Gastrocnemius medialis (tissue), 4 donors: ENCODE measurements around the gene KIR2DL4.
"Not testable (repeated sequence)": the region's sequence is repeated elsewhere in the genome, so short reads cannot be mapped to it uniquely, and the experiment has no call there.

ENCODE experiments used
- POLR2A ChIP-seq, 2 donors: fragments of 450-650 bp; IDR thresholded peaks; one replicate each; pipeline ENCODE4 v1.6.1; 2017; ENCODE audit warnings: antibody characterized with exemption in 2 of 2, mild to moderate bottlenecking in 2 of 2, moderate library complexity in 2 of 2
- TF ChIP-seq, protein P1 (sequence below), 5 experiments: fragments of 450-650 bp in 3 of 5; fragments of 200-600 bp in 2 of 5; sonication (generic) in 2 of 5; IDR thresholded peaks in 4 of 5; conservative IDR thresholded peaks in 1 of 5; 1 replicate in 4 of 5; 2 replicates in 1 of 5; pipeline ENCODE4 v1.5.1; 2016 to 2019; ENCODE audit warnings: antibody characterized with exemption in 5 of 5, mild to moderate bottlenecking in 3 of 5, moderate library complexity in 3 of 5

DNA sequence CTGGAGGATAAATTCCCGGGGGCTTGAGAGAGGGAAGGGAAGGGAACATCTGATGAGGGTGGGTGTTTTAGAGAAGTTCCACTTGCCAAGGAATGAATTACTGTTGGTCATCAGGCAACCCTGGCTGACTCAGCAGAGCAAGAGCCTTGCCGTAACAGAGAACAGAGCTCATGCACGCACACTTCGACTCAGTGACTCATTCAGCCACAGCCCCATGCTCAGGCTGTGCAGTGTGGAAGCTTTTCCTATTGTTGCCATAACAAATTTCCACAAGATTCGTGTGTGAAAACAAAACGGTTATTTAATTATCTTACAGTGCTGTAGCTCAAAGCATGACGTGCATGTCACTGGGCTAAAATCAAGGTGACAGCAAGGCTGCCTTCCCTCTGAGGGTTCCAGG, 56.0 kb downstream of the KIR2DL4 start:
- TF ChIP-seq, protein P1, sequence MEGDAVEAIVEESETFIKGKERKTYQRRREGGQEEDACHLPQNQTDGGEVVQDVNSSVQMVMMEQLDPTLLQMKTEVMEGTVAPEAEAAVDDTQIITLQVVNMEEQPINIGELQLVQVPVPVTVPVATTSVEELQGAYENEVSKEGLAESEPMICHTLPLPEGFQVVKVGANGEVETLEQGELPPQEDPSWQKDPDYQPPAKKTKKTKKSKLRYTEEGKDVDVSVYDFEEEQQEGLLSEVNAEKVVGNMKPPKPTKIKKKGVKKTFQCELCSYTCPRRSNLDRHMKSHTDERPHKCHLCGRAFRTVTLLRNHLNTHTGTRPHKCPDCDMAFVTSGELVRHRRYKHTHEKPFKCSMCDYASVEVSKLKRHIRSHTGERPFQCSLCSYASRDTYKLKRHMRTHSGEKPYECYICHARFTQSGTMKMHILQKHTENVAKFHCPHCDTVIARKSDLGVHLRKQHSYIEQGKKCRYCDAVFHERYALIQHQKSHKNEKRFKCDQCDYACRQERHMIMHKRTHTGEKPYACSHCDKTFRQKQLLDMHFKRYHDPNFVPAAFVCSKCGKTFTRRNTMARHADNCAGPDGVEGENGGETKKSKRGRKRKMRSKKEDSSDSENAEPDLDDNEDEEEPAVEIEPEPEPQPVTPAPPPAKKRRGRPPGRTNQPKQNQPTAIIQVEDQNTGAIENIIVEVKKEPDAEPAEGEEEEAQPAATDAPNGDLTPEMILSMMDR (IDR thresholded peaks at IDR 0.05 in 4 of 5, conservative IDR thresholded peaks at IDR 0.05 in 1 of 5), result not testable (repeated sequence)
- not testable (repeated sequence) for TF ChIP-seq POLR2A (IDR thresholded peaks at IDR 0.05)
